ENCODE measurements around the gene THAP7. TPM values are rescaled to one million over a fixed set of nuclear protein-coding genes. Genes with fewer than 3 reads are reported as not detected.

THAP7 gene
- total and polyA plus RNA-seq, 9 of the 15 experiments (the other 6 are each of a cell fraction or from before 2014, with no cell fraction given), result 7.9 to 263 (median 84.1) TPM

- TF ChIP-seq CLOCK (CRISPR knock-in tag; IDR thresholded peaks at IDR 0.05; ENCODE audit: borderline replicate concordance) (no peak), KDM5B (IDR thresholded peaks at IDR 0.05; ENCODE audit: insufficient replicate concordance, low read depth, low read length) (peak; percentile 41), FOXA3 (CRISPR knock-in tag; conservative IDR thresholded peaks at IDR 0.05 in 1 of 2, IDR thresholded peaks at IDR 0.05 in 1 of 2) (no peak), FOXO4 (CRISPR knock-in tag; IDR thresholded peaks at IDR 0.05) (0 out of 2 replicates have a peak, but pooled peaks have one; percentile 6), BHLHE40 (IDR thresholded peaks at IDR 0.05; ENCODE audit: low read length) (no peak), ZFP36 (IDR thresholded peaks at IDR 0.05; ENCODE audit: low read depth, low read length, partially characterized antibody) (no peak), EGR1 (conservative IDR thresholded peaks at IDR 0.05) (no peak), BRF2 (IDR thresholded peaks at IDR 0.05; ENCODE audit: borderline replicate concordance, insufficient read depth, insufficient read length) (no peak), TFAP4 (CRISPR knock-in tag; IDR thresholded peaks at IDR 0.05; ENCODE audit: borderline replicate concordance) (no peak), GABPB1 (CRISPR knock-in tag; IDR thresholded peaks at IDR 0.05) (no peak), GTF2F1 (IDR thresholded peaks at IDR 0.05; ENCODE audit: low read depth, low read length) (0 out of 2 replicates have a peak, but pooled peaks have one; percentile 15), MCM5 (IDR thresholded peaks at IDR 0.05; ENCODE audit: low read depth) (no peak), ZNF75A (CRISPR knock-in tag; IDR thresholded peaks at IDR 0.05) (no peak), HNRNPLL (IDR thresholded peaks at IDR 0.05; ENCODE audit: low read depth, low read length, poor library complexity, severe bottlenecking) (no peak), DDX20 (tag; IDR thresholded peaks at IDR 0.05; ENCODE audit: low read depth) (no peak), HMG20B (CRISPR knock-in tag; IDR thresholded peaks at IDR 0.05) (no peak), SRF (CRISPR knock-in tag; IDR thresholded peaks at IDR 0.05) (peak in 1 of 2 experiments; percentile 17; a peak in 1 of 4 replicates), ID3 (CRISPR knock-in tag; IDR thresholded peaks at IDR 0.05) (no peak), ID3 (tag; IDR thresholded peaks at IDR 0.05) (no peak)
Observed at GRCh38 chr22:20999350-21000206, 2.3 kb downstream of the THAP7 start (continued).
